Measurements from ENCODE around the gene COMMD7. TPM values are rescaled to one million over a fixed set of nuclear protein-coding genes. Genes with fewer than 3 reads are reported as not detected.

The COMMD7 gene
- total RNA-seq, 1 experiment from 2014 or later = 42.3 TPM

DNA sequence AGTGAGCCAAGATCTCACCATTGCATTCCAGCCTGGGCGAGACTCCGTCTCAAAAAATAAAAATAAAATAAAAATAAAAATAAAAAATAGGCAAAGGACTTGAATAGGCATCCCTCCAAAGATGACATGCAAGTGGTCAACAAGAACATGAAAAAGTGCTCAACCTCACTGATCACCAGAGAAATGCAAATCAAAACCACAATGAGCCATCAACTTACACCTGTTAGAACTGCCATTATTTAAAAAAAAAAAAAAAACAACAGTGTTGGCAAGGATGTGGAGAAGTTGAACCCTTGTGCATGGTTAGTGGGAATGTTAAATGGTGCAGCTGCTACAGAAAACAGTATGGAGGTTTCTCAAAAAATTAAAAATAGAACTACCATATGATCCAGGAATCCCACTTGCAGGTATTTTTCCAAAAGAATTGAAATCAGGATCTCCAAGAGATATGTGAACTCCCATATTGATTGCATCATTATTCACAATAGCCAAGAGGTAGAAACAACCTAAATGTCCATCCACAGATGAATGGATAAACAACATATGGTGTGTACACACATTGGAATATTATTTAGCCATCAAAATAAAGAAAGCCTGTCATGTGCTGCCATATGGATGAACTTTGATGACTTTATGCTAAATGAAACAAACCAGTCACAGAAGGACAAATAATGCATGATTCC, 72.4 kb downstream of the COMMD7 start:
- POLR2A ChIA-PET (ENCODE audit: unreplicated experiment) = no interaction called here
- Histone ChIP-seq H3K27me3 (ENCODE audit: insufficient read depth, low read depth) (no peaks in the 10 kb centered on the region), H3K4me1 (replicated peaks; ENCODE audit: insufficient read depth) (peaks cover 11% of the 10 kb centered on the region), H3K4me3 (no peak overlapping the region), H3F3A (ENCODE audit: insufficient read depth, low read depth) (no peaks in the 10 kb centered on the region), H3K4me2 (no peak overlapping the region), H3K36me3 (ENCODE audit: low read depth) (no peaks in the 10 kb centered on the region), H3K27ac (no peak overlapping the region), H3K79me2 (ENCODE audit: low read depth) (no peaks in the 10 kb centered on the region), H2AFZ (no peak overlapping the region), H3K9me3 (ENCODE audit: insufficient read depth, low read depth) (no peaks in the 10 kb centered on the region), H3K9me2 (ENCODE audit: insufficient read depth) (no peaks in the 10 kb centered on the region), H4K20me1 (ENCODE audit: insufficient read depth) (no peaks in the 10 kb centered on the region)
- no peak for DNase-seq
- CTCF ChIA-PET = no interaction called here
- BruUV-seq (replicated peaks) = no TSS peak
- intact Hi-C loops (cut with micrococcal nuclease; ENCODE audit: unreplicated experiment) = loop anchor here (5.0 kb wide), 3 partner anchors 91 to 426 kb away; partner anchors contain the start of gene DNMT3B
- no peak for TF ChIP-seq EZH2 (IDR thresholded peaks at IDR 0.05; ENCODE audit: low read depth)
- TF ChIP-seq, protein P1, sequence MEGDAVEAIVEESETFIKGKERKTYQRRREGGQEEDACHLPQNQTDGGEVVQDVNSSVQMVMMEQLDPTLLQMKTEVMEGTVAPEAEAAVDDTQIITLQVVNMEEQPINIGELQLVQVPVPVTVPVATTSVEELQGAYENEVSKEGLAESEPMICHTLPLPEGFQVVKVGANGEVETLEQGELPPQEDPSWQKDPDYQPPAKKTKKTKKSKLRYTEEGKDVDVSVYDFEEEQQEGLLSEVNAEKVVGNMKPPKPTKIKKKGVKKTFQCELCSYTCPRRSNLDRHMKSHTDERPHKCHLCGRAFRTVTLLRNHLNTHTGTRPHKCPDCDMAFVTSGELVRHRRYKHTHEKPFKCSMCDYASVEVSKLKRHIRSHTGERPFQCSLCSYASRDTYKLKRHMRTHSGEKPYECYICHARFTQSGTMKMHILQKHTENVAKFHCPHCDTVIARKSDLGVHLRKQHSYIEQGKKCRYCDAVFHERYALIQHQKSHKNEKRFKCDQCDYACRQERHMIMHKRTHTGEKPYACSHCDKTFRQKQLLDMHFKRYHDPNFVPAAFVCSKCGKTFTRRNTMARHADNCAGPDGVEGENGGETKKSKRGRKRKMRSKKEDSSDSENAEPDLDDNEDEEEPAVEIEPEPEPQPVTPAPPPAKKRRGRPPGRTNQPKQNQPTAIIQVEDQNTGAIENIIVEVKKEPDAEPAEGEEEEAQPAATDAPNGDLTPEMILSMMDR (conservative IDR thresholded peaks at IDR 0.05) = no peak

- Histone ChIP-seq H2AFZ (no peak overlapping the region), H3K27ac (no peak overlapping the region), H3K4me1 (replicated peaks; ENCODE audit: insufficient read depth) (peaks cover 11% of the 10 kb centered on the region), H3K79me2 (ENCODE audit: low read depth) (no peaks in the 10 kb centered on the region), H3K4me3 (no peak overlapping the region), H4K20me1 (ENCODE audit: insufficient read depth) (no peaks in the 10 kb centered on the region), H3K9me2 (ENCODE audit: insufficient read depth) (no peaks in the 10 kb centered on the region), H3K36me3 (ENCODE audit: low read depth) (no peaks in the 10 kb centered on the region), H3K9me3 (ENCODE audit: insufficient read depth, low read depth) (no peaks in the 10 kb centered on the region), H3K4me2 (no peak overlapping the region), H3F3A (ENCODE audit: insufficient read depth, low read depth) (0 out of 2 replicates have a peak, but pooled peaks cover 3% of the 10 kb centered on the region), H3K27me3 (ENCODE audit: insufficient read depth, low read depth) (no peaks in the 10 kb centered on the region)
- POLR2A ChIA-PET (ENCODE audit: unreplicated experiment) = no interaction called here
- TF ChIP-seq, protein P1 (conservative IDR thresholded peaks at IDR 0.05) = no peak
- TF ChIP-seq EZH2 (IDR thresholded peaks at IDR 0.05; ENCODE audit: low read depth) = no peak
- no peak for DNase-seq
- no TSS peak for BruUV-seq (replicated peaks)
- CTCF ChIA-PET = interaction anchor here (0.5 kb wide), 1 partner anchor 111 kb away, joined by 3 read pairs; no protein-coding TSS in a partner anchor
- intact Hi-C loops (cut with micrococcal nuclease; ENCODE audit: unreplicated experiment) = no loop called here
These were observed 76.2 kb downstream of the COMMD7 start for GRCh38 chr20:32667027-32667426.

GRCh38 chr20:32664678-32665159, 78.5 kb downstream of the COMMD7 start:
- H3K36me3 ChIP-seq (ENCODE audit: low read depth) = no peaks in the 10 kb centered on the region
- no peaks in the 10 kb centered on the region for H3K79me2 ChIP-seq (ENCODE audit: low read depth)
- no peak overlapping the region for H3K4me2 ChIP-seq
- TF ChIP-seq, protein P1 (conservative IDR thresholded peaks at IDR 0.05) = no peak
- no peak for TF ChIP-seq EZH2 (IDR thresholded peaks at IDR 0.05; ENCODE audit: low read depth)
- no TSS peak for BruUV-seq (replicated peaks)
- DNase-seq = no peak
- no peaks in the 10 kb centered on the region for H3K9me2 ChIP-seq (ENCODE audit: insufficient read depth)
- H2AFZ ChIP-seq = no peak overlapping the region
- H3K4me3 ChIP-seq = no peak overlapping the region
- no peaks in the 10 kb centered on the region for H3K9me3 ChIP-seq (ENCODE audit: insufficient read depth, low read depth)
- ChIA-PET POLR2A (ENCODE audit: unreplicated experiment) (no interaction called here), CTCF (interaction anchor here (0.6 to 1.0 kb wide), 2 partner anchors 9 to 171 kb away, joined by 3 to 5 read pairs; partner anchors contain the start of gene C20orf203)
- H3F3A ChIP-seq (ENCODE audit: insufficient read depth, low read depth) = 0 out of 2 replicates have a peak, but pooled peaks cover 3% of the 10 kb centered on the region
- intact Hi-C loops (cut with micrococcal nuclease; ENCODE audit: unreplicated experiment) = no loop called here
- H3K27ac ChIP-seq = no peak overlapping the region
- no peaks in the 10 kb centered on the region for H4K20me1 ChIP-seq (ENCODE audit: insufficient read depth)
- no peaks in the 10 kb centered on the region for H3K27me3 ChIP-seq (ENCODE audit: insufficient read depth, low read depth)
- peaks cover 11% of the 10 kb centered on the region for H3K4me1 ChIP-seq (replicated peaks; ENCODE audit: insufficient read depth)
